ENCODE results near the gene NECTIN1.

GRCh38 chr11:119752345-119752871, 23.4 kb upstream of the NECTIN1 start:
- TF ChIP-seq RCOR1 (IDR thresholded peaks at IDR 0.05; ENCODE audit: insufficient replicate concordance, low read length): no peak
- no peak for TF ChIP-seq CTCF (conservative IDR thresholded peaks at IDR 0.05; ENCODE audit: low read depth, low read length)
- TF ChIP-seq POLR2A (IDR thresholded peaks at IDR 0.05; ENCODE audit: low read depth, low read length): no peak
- no peak for TF ChIP-seq SMC3 (IDR thresholded peaks at IDR 0.05; ENCODE audit: low read depth, low read length)
- TF ChIP-seq RFX5 (IDR thresholded peaks at IDR 0.05; ENCODE audit: low read depth, low read length): no peak
- TF ChIP-seq MAFK (IDR thresholded peaks at IDR 0.05; ENCODE audit: low read depth, low read length): no peak
- no peak for TF ChIP-seq RAD21 (IDR thresholded peaks at IDR 0.05; ENCODE audit: low read length)
- no peak for TF ChIP-seq BHLHE40 (IDR thresholded peaks at IDR 0.05; ENCODE audit: low read depth, low read length)
- TF ChIP-seq USF2 (IDR thresholded peaks at IDR 0.05; ENCODE audit: low read depth, low read length): no peak
- TF ChIP-seq NFE2L2 (IDR thresholded peaks at IDR 0.05; ENCODE audit: low read depth, low read length): no peak
- TF ChIP-seq CEBPB (IDR thresholded peaks at IDR 0.05; ENCODE audit: low read depth, low read length): no peak

All from IMR-90 (cell line).